B cell (primary cell): ENCODE data around the gene CAPNS1.

Experiments used
- EZH2 ChIP-seq: IDR thresholded peaks from 2 replicates; pipeline ENCODE4 v1.6.1; 2012; ENCODE audit warnings: borderline replicate concordance, low read depth, mild to moderate bottlenecking, moderate library complexity, low read length; ENCODE audit not compliant: insufficient read depth, poor library complexity, severe bottlenecking
- TF ChIP-seq, protein P1 (sequence below): fragments of 200-600 bp; IDR thresholded peaks from one replicate; pipeline ENCODE4 v1.8.0; 2022; ENCODE audit warnings: antibody characterized with exemption, mild to moderate bottlenecking

DNA sequence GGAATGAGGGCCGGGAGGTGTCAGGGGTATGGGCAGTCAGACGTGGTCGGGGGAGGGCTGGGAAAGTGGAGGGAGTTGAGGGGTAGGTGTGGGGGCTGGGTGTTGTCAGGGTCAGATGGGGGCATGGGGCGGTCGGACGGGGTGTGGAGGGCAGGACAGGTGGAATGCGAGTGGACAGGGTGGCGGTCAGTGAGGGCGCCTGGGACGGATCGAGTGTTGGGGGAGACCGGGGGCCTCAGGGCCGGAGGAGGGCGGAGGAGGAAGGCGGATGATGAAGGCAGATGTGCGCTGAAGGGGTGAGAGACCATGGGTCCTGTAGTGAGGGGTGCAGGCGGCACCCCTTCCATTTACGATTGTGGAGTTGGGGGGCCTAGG lies 18.9 kb upstream of the CAPNS1 start:
- TF ChIP-seq, protein P1, sequence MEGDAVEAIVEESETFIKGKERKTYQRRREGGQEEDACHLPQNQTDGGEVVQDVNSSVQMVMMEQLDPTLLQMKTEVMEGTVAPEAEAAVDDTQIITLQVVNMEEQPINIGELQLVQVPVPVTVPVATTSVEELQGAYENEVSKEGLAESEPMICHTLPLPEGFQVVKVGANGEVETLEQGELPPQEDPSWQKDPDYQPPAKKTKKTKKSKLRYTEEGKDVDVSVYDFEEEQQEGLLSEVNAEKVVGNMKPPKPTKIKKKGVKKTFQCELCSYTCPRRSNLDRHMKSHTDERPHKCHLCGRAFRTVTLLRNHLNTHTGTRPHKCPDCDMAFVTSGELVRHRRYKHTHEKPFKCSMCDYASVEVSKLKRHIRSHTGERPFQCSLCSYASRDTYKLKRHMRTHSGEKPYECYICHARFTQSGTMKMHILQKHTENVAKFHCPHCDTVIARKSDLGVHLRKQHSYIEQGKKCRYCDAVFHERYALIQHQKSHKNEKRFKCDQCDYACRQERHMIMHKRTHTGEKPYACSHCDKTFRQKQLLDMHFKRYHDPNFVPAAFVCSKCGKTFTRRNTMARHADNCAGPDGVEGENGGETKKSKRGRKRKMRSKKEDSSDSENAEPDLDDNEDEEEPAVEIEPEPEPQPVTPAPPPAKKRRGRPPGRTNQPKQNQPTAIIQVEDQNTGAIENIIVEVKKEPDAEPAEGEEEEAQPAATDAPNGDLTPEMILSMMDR: no peak
- TF ChIP-seq EZH2: no peak
